Kasumi-1 (cell line): ENCODE measurements around the gene PCGF5.
A peak's percentile ranks its signal among the peaks of the same experiment; 100 is the strongest.
"Not testable (repeated sequence)": the region's sequence is repeated elsewhere in the genome, so short reads cannot be mapped to it uniquely, and the experiment has no call there.

Experiments used
- DNase-seq, 2 experiments: peaks; one replicate each; lab custom pipeline; 2025; lab: John Stamatoyannopoulos, UW

The PCGF5 gene

GRCh38 chr10:91286572-91286971, 66.1 kb downstream of the PCGF5 start:
- DNase-seq, result no peak

- DNase-seq, result no peak
Measured at GRCh38 chr10:91287276-91287675, 66.8 kb downstream of the PCGF5 start.

- DNase-seq, result no peak
Measured at GRCh38 chr10:91287912-91288311, 67.4 kb downstream of the PCGF5 start.

GRCh38 chr10:91289305-91289704, 68.8 kb downstream of the PCGF5 start:
- DNase-seq, result no peak

GRCh38 chr10:91290607-91291006, 70.1 kb downstream of the PCGF5 start:
- DNase-seq, result no peak

GRCh38 chr10:91294134-91294906, 73.9 kb downstream of the PCGF5 start:
- DNase-seq, result no peak

- no peak for DNase-seq
Measured at GRCh38 chr10:91295346-91295745, 74.9 kb downstream of the PCGF5 start.

GRCh38 chr10:91296471-91296870, 76.0 kb downstream of the PCGF5 start:
- DNase-seq, result no peak

GRCh38 chr10:91298224-91298871, 77.9 kb downstream of the PCGF5 start:
- DNase-seq, result peak; percentile 80

GRCh38 chr10:91299999-91300575, 79.6 kb downstream of the PCGF5 start:
- no peak for DNase-seq

- DNase-seq, result not testable (repeated sequence)
Measured at GRCh38 chr10:91302946-91303345, 82.5 kb downstream of the PCGF5 start.

GRCh38 chr10:91305979-91306378, 85.5 kb downstream of the PCGF5 start:
- DNase-seq, result not testable (repeated sequence)

GRCh38 chr10:91307489-91307888, 87.0 kb downstream of the PCGF5 start:
- DNase-seq, result no peak

- no peak for DNase-seq
Measured at GRCh38 chr10:91309711-91310110, 89.2 kb downstream of the PCGF5 start.

GRCh38 chr10:91311601-91312381, 91.3 kb downstream of the PCGF5 start:
- DNase-seq, result no peak

GRCh38 chr10:91312382-91312733, 91.9 kb downstream of the PCGF5 start:
- no peak for DNase-seq

- no peak for DNase-seq
Measured at GRCh38 chr10:91313796-91314485, 93.5 kb downstream of the PCGF5 start.

- no peak for DNase-seq
Measured at GRCh38 chr10:91316486-91316885, 96.0 kb downstream of the PCGF5 start.

GRCh38 chr10:91317541-91317940, 97.1 kb downstream of the PCGF5 start:
- DNase-seq, result no peak

GRCh38 chr10:91319336-91319735, 98.9 kb downstream of the PCGF5 start:
- no peak for DNase-seq

GRCh38 chr10:91323293-91323905, 102.9 kb downstream of the PCGF5 start:
- not testable (repeated sequence) for DNase-seq
